ENCODE results near the gene TMEM72. TPM values are rescaled to one million over a fixed set of nuclear protein-coding genes. Genes with fewer than 3 reads are reported as not detected.

Gene TMEM72
- total and polyA plus RNA-seq, 2 of the 13 experiments (the other 11 are each of a cell fraction or from before 2014, with no cell fraction given): 0.04 TPM; not detected in 1

DNA sequence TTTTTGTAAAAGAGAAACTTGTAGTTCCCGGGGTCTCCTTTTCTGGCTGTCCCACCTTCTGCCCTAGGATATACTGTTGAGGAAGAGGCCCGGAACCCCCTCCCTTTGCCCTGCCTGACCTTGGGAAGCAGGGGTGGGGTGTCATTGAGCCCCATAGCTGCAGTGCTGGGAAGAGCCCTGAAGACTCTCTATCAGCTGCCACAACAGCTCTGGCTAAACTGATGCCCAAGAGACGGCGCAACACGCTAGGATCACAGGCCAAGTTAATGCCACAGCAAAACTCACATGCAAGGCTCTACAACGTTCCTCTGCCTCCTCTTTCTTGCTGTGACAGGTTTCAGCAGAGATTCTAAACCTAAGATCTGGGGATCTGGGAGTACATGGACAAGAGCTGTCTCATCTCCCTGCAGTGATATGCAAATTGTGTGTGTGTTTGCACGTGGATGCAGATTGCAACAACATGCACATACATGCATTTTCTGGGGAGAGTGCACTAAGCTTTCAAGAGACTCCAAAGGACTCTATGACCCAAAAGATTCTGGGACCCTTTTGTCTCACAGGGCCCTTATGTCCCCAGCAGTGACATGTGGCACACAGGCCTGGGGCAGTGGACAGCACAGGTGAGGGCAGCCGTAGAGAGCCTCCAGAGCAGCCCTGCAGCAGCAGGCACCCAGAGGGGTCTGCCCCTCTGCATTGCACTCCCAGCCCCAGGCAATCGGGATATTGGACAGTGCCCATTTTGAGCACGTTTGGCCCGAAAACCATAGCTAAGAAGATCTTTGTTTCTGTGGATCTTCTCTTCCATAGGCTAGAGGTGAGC, 51.0 kb downstream of the TMEM72 start:
- 84% methylated on average over 10 of the region's 11 CpGs for WGBS (ENCODE audit: low lambda C conversion rate)
- ATAC-seq (no peak), DNase-seq (ENCODE audit: low spot score) (no peak), FAIRE-seq (no peak)
- Histone ChIP-seq H3K4me1 (ENCODE audit: insufficient read depth, low read length) (peaks cover 83% of the 10 kb centered on the region), H3K79me2 (ENCODE audit: insufficient read depth, low read length) (peaks cover 73% of the 10 kb centered on the region), H3K9me3 (ENCODE audit: low read length) (no peaks in the 10 kb centered on the region), H3K27me3 (ENCODE audit: control insufficient read depth in 1 of 2, insufficient read depth in 2 of 2, low read length in 2 of 2) (no peaks in the 10 kb centered on the region; a peak in 1 of 5 replicates), H3K36me3 (replicated peaks in 1 of 2; ENCODE audit: control insufficient read depth in 1 of 2, insufficient read depth in 2 of 2, low read length in 2 of 2) (no peaks in the 10 kb centered on the region; a peak in 2 of 5 replicates), H3K9ac (ENCODE audit: insufficient read depth, low read depth, low read length) (peak overlapping the region; percentile 80; the same call in 1 of the 2 replicates), H3K4me3 (replicated peaks in 1 of 3; ENCODE audit: insufficient read depth in 1 of 3, low read depth in 2 of 3, low read length in 3 of 3) (peak overlapping the region in 2 of 3 experiments; percentile 35 to 85; a peak in 2 of 6 replicates), H4K20me1 (ENCODE audit: insufficient read depth, low read length) (peaks cover 4% of the 10 kb centered on the region; the same call in 1 of the 2 replicates), H3K27ac (ENCODE audit: extremely low read length, insufficient read depth, low read length) (peak overlapping the region; percentile 80), H2AFZ (ENCODE audit: low read length) (no peak overlapping the region), H3K4me2 (ENCODE audit: low read depth, low read length) (peak overlapping the region; percentile 95)
- CTCF ChIA-PET (ENCODE audit: low intra/inter-chr PET ratio, low total read pairs): interaction anchor here (1.0 to 1.6 kb wide), 2 partner anchors 28 to 30 kb away, joined by 4 read pairs; no protein-coding TSS in a partner anchor
- BruUV-seq (replicated peaks): no TSS peak
- in situ Hi-C loops (cut with HindIII; ENCODE audit: extremely low pct_ligation_motif_present, low pct_unique_long_range_greater_than_20kb) (loop anchor here (25.0 kb wide), 1 partner anchor 1550 kb away; the partner anchor contains the start of gene HNRNPF), intact Hi-C loops (cut with micrococcal nuclease; ENCODE audit: unreplicated experiment) (loop anchor here (2.0 kb wide), 1 partner anchor 13 kb away; no protein-coding TSS in a partner anchor)
- POLR2A ChIA-PET: interaction anchor here (1.2 to 13.2 kb wide), 7 partner anchors 9 to 32 kb away, joined by 3 to 407 read pairs (median 43); partner anchors contain the start of gene DEPP1
- TF ChIP-seq ZNF274 (CRISPR knock-in tag; IDR thresholded peaks at IDR 0.05): no peak
- peak; percentile 16 for TF ChIP-seq XRCC5 (optimal IDR thresholded peaks at IDR 0.05; ENCODE audit: low read length)

DNA sequence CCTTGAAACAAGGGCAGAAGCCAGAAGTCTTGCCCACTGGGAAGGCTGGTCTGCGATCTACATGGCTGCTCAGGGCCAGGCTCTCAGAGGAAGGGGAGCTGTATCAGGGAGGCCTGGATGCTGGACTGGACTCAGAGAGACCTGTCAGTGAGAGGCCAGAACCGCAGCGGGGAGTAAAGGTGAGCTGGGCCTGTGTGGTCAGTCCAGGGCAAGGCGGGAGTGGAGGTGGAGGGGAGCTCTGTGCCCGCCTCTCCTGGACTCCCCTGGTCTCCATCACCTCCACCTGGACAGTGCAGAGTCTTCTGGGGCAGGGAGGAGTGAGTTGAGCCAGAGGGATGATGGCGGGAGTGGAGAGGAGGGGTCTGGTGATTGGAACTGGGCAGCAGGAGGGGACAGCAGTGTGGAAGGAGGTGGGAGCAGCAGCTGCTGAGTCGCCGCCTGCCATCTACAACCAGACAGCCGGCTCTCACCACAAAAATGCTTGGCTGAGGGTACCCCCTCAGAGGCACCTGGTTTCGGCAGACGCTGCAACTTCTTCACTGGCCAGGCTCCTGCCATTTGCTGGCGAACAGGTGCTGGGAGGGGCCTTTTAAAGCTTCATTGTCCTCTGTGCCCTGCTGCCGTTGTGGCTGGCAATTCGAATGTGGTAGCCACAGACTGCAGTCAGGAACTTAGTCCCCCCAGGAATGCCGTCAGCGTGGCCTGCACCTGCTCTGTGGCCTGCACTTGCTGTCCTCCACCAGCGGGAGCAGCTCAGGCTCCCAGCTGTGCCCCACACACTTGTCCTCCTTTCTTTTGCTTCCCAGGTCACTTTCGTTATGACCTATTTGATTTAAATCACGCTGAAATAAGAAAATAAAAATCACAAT, 52.0 kb downstream of the TMEM72 start:
- Histone ChIP-seq H3K79me2 (ENCODE audit: insufficient read depth, low read length) (peaks cover 78% of the 10 kb centered on the region), H3K36me3 (replicated peaks in 1 of 2; ENCODE audit: control insufficient read depth in 1 of 2, insufficient read depth in 2 of 2, low read length in 2 of 2) (peaks cover 0 to under 1% of the 10 kb centered on the region in 2 experiments; a peak in 2 of 5 replicates), H3K4me1 (ENCODE audit: insufficient read depth, low read length) (peaks cover 83% of the 10 kb centered on the region), H3K9ac (ENCODE audit: insufficient read depth, low read depth, low read length) (peak overlapping the region; percentile 66), H4K20me1 (ENCODE audit: insufficient read depth, low read length) (peaks cover 6% of the 10 kb centered on the region; the same call in 1 of the 2 replicates), H3K9me3 (ENCODE audit: low read length) (no peaks in the 10 kb centered on the region), H2AFZ (ENCODE audit: low read length) (no peak overlapping the region), H3K4me3 (replicated peaks in 1 of 3; ENCODE audit: insufficient read depth in 1 of 3, low read depth in 2 of 3, low read length in 3 of 3) (peak overlapping the region; percentile 14 to 58 (median 46)), H3K4me2 (ENCODE audit: low read depth, low read length) (peak overlapping the region; percentile 95), H3K27me3 (ENCODE audit: control insufficient read depth in 1 of 2, insufficient read depth in 2 of 2, low read length in 2 of 2) (no peaks in the 10 kb centered on the region; a peak in 1 of 5 replicates), H3K27ac (ENCODE audit: extremely low read length, insufficient read depth, low read length) (peak overlapping the region; percentile 80)
- no peak for FAIRE-seq
- POLR2A ChIA-PET: interaction anchor here (1.0 to 13.2 kb wide), 12 partner anchors 7 to 1543 kb away, joined by 3 to 407 read pairs (median 17); partner anchors contain the start of gene DEPP1
- intact Hi-C loops (cut with micrococcal nuclease; ENCODE audit: unreplicated experiment) (no loop called here), in situ Hi-C loops (cut with HindIII; ENCODE audit: extremely low pct_ligation_motif_present, low pct_unique_long_range_greater_than_20kb) (loop anchor here (25.0 kb wide), 1 partner anchor 1551 kb away; the partner anchor contains the start of gene HNRNPF)
- no TSS peak for BruUV-seq (replicated peaks)
- CTCF ChIA-PET (ENCODE audit: low intra/inter-chr PET ratio, low total read pairs): interaction anchor here (1.0 to 1.6 kb wide), 3 partner anchors 27 to 31 kb away, joined by 3 to 4 read pairs (median 4); no protein-coding TSS in a partner anchor
- DNase-seq (ENCODE audit: low spot score): peak; percentile 61
- peak; percentile 64 for ATAC-seq
- 60% methylated on average over 16 of the region's 19 CpGs for WGBS (ENCODE audit: low lambda C conversion rate)
- TF ChIP-seq ZFY (CRISPR knock-in tag; IDR thresholded peaks at IDR 0.05) (peak; percentile 40; the same call in 1 of the 2 replicates), MYC (CRISPR knock-in tag; IDR thresholded peaks at IDR 0.05; ENCODE audit: borderline replicate concordance) (0 out of 2 replicates have a peak, but pooled peaks have one; percentile 28), SMAD1 (CRISPR knock-in tag; IDR thresholded peaks at IDR 0.05; ENCODE audit: borderline replicate concordance, low read depth) (no peak), HNRNPK (IDR thresholded peaks at IDR 0.05; ENCODE audit: low read depth, low read length, poor library complexity, severe bottlenecking) (no peak), ZFX (CRISPR knock-in tag; IDR thresholded peaks at IDR 0.05; ENCODE audit: low read depth) (0 out of 2 replicates have a peak, but pooled peaks have one; percentile 30), DNMT1 (CRISPR knock-in tag; IDR thresholded peaks at IDR 0.05) (0 out of 2 replicates have a peak, but pooled peaks have one; percentile 53)
- TF ChIP-seq, protein P1, sequence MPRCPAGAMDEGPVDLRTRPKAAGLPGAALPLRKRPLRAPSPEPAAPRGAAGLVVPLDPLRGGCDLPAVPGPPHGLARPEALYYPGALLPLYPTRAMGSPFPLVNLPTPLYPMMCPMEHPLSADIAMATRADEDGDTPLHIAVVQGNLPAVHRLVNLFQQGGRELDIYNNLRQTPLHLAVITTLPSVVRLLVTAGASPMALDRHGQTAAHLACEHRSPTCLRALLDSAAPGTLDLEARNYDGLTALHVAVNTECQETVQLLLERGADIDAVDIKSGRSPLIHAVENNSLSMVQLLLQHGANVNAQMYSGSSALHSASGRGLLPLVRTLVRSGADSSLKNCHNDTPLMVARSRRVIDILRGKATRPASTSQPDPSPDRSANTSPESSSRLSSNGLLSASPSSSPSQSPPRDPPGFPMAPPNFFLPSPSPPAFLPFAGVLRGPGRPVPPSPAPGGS (CRISPR knock-in tag; IDR thresholded peaks at IDR 0.05): no peak
- TF ChIP-seq, protein P2, sequence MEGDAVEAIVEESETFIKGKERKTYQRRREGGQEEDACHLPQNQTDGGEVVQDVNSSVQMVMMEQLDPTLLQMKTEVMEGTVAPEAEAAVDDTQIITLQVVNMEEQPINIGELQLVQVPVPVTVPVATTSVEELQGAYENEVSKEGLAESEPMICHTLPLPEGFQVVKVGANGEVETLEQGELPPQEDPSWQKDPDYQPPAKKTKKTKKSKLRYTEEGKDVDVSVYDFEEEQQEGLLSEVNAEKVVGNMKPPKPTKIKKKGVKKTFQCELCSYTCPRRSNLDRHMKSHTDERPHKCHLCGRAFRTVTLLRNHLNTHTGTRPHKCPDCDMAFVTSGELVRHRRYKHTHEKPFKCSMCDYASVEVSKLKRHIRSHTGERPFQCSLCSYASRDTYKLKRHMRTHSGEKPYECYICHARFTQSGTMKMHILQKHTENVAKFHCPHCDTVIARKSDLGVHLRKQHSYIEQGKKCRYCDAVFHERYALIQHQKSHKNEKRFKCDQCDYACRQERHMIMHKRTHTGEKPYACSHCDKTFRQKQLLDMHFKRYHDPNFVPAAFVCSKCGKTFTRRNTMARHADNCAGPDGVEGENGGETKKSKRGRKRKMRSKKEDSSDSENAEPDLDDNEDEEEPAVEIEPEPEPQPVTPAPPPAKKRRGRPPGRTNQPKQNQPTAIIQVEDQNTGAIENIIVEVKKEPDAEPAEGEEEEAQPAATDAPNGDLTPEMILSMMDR (CRISPR knock-in tag; IDR thresholded peaks at IDR 0.05): peak; percentile 36
